AG20443 (cell line): Measurements from ENCODE around the gene OXCT2.
A peak's percentile ranks its signal among the peaks of the same experiment; 100 is the strongest.

Experiments used
- DNase-seq: peaks from one replicate; pipeline ENCODE4 v3.0.0; 2012; ENCODE audit warnings: low spot score, mixed read lengths

The OXCT2 gene

DNA sequence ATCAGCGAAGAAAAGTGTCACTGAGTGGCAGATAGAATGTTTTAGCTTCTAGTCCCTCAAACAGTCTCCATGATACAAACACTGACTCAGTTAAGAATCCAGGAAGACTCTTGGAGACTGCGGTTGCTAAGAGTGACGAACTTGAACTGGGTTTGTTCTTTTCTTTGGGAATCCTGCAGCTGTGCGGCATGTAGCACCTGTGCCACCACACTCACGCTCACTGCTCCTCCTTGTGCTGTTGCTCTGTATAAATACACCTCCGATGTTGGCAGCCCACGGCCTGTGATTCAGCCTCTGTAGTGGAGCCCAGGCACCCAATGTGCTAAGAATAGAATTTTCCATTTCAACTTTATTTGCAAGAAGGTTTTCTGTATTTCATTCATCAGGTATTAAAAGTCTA lies 38.0 kb downstream of the OXCT2 start:
- DNase-seq = no peak

DNA sequence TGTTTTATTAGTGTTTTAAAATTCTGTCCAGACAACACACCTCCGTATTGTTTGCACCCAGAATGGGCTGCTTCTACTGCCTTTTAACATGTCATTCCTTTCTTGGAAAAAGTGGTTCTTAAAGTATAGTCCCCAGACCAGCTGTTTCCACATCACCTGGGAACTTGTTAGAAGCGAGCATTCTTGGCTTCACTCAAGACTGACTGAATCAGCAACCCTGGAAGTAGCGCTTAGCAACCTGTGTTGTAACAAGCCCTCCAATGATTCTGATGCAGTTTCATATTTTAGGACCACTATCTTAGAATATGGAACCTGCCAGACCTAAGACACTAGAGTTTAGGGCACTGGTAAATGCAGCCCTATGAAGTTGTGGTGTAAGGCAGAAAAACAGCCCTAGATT lies 38.4 kb downstream of the OXCT2 start:
- DNase-seq = no peak

DNA sequence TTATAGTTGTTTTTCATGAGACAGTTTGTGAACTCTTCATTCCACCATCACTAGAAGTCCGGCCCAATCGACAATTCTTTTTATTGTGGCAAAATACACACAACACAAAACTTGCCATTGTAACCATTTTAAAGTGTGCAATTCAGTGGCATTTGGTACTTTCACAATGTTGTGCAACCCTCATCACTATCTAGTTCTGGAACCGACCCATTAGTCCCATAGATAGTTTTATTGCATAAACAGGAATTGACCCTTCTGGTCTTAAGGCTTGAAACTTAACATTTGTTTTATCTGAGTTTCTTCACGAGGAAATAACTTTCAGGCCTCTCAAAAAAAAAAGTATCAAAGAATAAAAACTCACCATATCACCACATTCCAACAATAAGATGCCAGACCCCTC lies 41.3 kb downstream of the OXCT2 start:
- DNase-seq = no peak

DNA sequence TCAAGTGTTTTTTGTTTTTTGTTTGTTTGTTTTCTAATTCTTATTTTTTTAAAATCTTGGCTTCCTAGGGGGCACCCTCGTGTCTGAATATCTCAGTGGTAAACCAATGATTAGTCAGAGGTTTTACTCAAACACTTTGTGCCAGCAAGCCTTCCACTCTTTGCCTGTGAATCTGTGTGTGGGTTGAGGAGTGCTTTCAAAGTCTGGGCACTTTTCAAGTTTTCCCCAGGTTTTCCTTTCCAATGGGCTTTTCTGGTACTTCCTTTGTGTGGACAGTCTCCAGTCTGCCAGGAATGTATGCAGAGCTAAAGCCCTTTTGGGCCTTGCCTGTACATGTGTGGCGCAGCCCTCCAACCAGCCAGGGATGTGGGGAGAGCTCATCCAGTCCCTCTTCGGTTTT lies 42.1 kb downstream of the OXCT2 start:
- DNase-seq = peak; percentile 38

DNA sequence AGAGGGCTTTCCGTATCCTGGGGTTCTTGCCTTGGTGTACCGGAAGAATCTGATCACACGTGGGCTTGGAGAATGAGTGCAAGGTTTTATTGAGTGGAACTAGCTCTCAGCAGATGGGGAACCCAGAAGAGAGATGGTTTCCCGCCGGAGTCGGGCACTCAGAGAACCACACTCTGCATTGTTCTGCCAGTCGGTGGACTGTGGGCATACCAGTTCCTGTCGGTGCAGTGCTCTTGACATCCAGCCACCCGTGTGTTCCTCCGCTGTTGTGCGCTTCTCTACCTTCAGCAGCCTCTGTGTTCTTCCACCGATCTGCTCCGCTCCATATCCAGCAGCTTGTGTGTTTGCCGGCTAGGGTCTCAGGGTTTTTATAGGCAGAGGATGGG lies 43.2 kb downstream of the OXCT2 start:
- no peak for DNase-seq

DNA sequence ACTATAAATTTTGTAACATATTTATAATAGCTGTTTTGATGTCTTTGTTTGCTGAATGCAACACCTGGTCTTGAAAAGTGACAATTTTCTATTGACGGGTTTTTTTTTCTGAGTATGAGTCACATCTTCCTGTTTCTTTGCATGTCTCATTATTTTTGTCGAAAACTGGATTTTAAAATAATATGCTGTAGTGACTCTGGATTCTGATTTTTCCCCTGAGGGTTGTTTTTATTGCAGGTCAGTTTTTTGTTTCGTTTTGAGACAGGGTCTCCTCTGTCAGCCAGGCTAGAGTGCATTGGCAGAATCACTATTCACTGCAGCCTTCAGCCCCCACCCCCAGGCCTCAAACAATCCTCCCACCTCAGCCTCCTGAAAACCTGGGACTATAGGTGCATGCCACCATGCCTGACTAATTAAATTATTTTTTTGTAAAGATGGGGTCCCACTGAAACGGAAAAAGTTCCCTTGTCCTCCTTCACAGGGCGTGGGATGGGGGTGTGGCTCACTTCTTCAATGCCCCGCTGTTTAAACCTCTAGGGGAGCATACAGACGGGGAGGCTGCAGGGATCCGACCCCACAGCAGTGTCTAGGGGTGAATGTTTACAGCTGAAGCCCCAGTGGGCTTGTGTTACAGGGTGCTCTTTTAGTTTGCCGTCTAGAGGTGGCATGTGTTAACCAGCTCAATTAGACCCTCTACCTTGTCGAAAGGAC lies 43.8 kb downstream of the OXCT2 start:
- DNase-seq = no peak

DNA sequence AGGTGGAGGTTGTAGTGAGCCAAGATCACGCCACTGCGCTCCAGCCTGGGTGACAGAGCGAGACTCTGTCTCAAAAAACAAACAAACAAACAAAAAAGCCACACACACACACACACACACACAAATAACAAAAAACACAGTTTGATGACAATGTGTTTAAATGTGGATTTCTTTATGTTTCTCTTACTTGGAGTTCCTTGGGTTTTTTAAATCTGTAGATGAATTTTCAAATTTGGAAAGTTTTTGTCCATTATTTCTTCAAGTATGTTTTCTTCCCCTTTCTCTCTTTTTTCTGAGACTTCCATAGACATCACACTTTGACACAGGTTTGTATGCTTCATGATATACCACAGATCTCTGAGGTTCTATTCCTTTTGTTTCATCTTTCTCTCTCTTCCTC lies 44.5 kb downstream of the OXCT2 start:
- DNase-seq = no peak

DNA sequence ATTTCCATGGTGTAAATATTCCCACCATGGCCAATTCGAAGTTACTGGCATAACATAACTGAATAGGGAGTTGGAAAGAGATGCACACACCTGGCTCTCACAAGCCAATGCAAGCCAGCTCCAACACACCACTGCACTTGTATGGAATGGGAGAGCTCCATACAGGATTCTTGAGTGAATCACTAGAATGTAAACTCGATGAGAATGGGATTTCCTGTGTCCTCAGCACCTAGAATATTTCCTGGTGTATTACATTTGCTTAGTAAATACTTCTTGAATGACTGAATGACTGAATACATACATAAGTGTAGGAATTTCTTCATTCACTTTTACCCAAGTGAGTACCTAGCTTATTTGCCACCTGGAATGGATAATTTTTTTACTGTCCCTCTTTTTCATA lies 48.7 kb downstream of the OXCT2 start:
- DNase-seq = no peak

DNA sequence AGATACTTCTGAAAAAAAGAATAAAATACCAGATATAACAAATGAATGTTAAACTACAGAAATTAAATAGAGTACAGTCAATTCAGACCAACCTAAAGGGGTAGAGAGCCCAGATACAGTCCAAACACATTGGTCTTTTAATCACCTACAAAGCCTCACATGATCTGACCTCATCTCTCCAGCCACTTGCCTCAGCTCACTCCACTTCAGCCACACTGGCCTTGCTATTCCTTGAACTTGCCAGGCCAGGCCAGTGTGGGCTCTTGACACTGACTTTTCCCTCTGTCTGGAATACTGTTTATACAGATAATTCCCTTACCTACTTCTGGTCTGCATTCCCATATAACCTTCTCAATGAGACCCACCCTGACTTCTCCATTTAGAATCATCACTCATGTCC lies 49.5 kb downstream of the OXCT2 start:
- DNase-seq = no peak

DNA sequence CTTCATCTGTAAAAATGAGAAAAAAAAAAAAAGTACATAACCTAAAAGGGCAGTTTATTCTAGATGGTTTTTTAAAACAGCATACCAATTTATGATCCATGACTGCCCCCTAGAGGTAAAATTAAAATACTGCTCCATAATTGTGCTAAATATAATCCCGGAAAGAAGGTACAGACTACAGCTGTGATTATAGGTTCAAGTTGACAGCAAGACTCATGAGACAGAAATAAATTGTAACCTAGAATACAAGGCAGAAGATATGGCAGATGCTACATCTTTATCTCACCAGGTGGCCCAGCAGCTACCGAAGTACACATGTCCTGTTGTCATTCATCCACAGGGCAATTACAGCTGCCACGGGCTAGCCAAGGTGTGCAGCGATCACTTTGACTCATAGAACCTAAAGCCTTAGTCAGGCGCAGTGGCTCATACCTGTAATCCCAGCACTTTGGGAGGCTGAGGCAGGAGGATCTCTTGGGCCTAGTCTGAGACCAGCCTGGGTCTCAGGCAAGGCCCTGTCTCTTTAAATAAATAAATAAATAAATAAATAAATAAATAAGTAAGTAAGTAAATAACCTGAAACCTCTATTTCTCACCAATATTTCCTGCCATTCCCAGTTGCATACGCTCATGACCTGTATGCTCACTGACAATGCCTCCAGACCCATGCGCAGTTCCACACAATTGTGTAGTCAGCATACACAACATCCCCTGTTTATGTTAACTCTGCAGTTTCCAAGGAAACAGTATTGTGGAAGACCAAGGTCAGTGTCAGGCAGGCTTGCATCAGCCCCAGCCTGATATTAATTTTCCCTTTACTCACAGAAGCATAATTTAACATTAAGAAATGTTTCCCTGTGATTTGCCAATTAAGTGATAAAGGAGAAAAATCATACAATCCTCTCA lies 50.8 kb downstream of the OXCT2 start:
- DNase-seq = peak; percentile 40
